HG03139 (cell line): ENCODE measurements around the gene ZBTB38.

Experiments
- ATAC-seq: cut with Tn5 transposase; IDR thresholded peaks from one replicate; pipeline ENCODE4 v1.9.1; 2021; ENCODE audit not compliant: unreplicated experiment

ZBTB38 gene

GRCh38 chr3:141368062-141368924 is at the start of gene ZBTB38:
Gene ZBTB38, plus strand, starts transcription at chr3:141368504. Its CDS starts 73,885 bp downstream, at chr3:141442389.
- no peak for ATAC-seq

GRCh38 chr3:141320399-141321108 is 47.8 kb upstream of the ZBTB38 start:
- ATAC-seq: no peak

GRCh38 chr3:141321109-141321497 is 47.2 kb upstream of the ZBTB38 start:
- ATAC-seq: no peak

- ATAC-seq: no peak
Observed at GRCh38 chr3:141323936-141324704, 44.2 kb upstream of the ZBTB38 start.

- no peak for ATAC-seq
Observed at GRCh38 chr3:141326123-141326522, 42.2 kb upstream of the ZBTB38 start.

- ATAC-seq: no peak
Observed at GRCh38 chr3:141326626-141327025, 41.7 kb upstream of the ZBTB38 start.

- ATAC-seq: no peak
Observed at GRCh38 chr3:141328286-141329166, 39.8 kb upstream of the ZBTB38 start.

- ATAC-seq: no peak
Observed at GRCh38 chr3:141330235-141330634, 38.1 kb upstream of the ZBTB38 start.

GRCh38 chr3:141330718-141331376 is 37.5 kb upstream of the ZBTB38 start:
- no peak for ATAC-seq

- ATAC-seq: no peak
Observed at GRCh38 chr3:141331377-141332318, 36.7 kb upstream of the ZBTB38 start.

GRCh38 chr3:141332416-141332815 is 35.9 kb upstream of the ZBTB38 start:
- ATAC-seq: no peak

GRCh38 chr3:141333836-141334626 is 34.3 kb upstream of the ZBTB38 start:
- no peak for ATAC-seq

- no peak for ATAC-seq
Observed at GRCh38 chr3:141334627-141335250, 33.6 kb upstream of the ZBTB38 start.

GRCh38 chr3:141335531-141336061 is 32.7 kb upstream of the ZBTB38 start:
- ATAC-seq: no peak

GRCh38 chr3:141336672-141337522 is 31.4 kb upstream of the ZBTB38 start:
- ATAC-seq: peak; percentile 82

GRCh38 chr3:141337523-141337854 is 30.8 kb upstream of the ZBTB38 start:
- ATAC-seq: no peak

- no peak for ATAC-seq
Observed at GRCh38 chr3:141337991-141338390, 30.3 kb upstream of the ZBTB38 start.
